ENCODE measurements around the gene GPR61.

GPR61 gene

DNA sequence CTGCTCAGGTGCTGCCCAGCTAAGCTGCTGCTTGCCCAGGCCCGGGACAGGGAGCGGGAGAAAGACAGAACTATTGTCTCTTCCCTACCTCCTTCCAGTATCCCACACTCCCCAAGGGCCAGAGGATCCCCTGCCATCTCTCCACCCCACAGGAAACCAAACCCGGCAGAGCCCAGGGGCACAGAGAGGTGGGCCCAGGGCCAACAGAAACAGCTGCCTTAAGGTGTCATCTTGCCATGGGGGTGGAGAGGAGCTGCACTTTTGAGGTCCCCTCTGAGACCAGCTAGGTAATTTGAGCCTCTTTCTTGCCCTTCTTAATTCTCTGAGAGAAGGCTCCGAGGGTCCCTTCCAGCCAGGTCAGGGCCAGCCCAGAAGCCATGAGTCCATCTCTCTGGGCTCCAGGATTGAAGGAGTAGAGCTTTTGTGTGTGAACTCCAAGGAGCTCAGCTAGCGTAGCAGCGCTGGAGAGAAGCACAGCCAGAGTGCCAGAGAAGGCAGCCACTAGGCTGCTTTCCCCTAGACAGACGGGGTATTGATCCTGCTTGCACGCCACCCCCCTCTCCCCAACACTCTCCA, 9.7 kb upstream of the GPR61 start:
- Histone ChIP-seq H3K9ac (ENCODE audit: low read depth, low read length) (no peak overlapping the region), H3K4me3 (ENCODE audit: low read length) (no peak overlapping the region)

DNA sequence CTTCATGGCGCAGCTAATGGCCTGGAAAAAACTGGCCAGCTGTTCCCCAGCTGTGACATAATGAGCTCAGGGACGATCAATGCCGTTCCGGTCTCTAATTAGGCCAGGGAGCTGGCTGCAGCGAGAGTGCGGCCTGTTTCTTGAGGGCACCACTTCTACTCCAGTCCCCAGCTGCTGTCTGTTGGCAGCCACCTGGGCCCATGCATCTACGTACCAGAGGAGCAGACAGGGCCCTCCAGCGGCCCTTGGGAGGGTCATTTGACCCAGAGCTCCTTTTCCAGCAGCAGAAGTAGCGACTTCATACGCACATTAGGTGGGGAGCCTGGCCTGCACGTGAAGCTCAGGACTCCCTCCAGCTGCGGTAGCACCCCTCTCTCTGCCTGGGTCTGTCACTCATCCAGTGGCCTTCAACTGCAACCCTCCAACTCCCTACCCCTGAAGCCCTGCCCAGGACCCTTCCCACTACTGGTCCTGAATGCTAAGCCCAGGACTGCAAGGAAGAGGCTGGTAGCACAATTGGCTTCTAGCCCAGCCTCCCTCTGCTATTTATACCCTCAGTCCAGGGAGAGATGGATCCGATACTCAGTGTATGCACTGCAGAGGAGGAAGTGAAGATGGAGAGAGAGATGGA, 9.1 kb upstream of the GPR61 start:
- no peak overlapping the region for H3K4me3 ChIP-seq (ENCODE audit: low read length)
- H3K36me3 ChIP-seq (ENCODE audit: insufficient read depth, low read length): no peaks in the 10 kb centered on the region
- no peak overlapping the region for H3K4me2 ChIP-seq (ENCODE audit: low read length)
- no peaks in the 10 kb centered on the region for H3K9me3 ChIP-seq (replicated peaks; ENCODE audit: low read length)
- H3K4me1 ChIP-seq (ENCODE audit: control insufficient read depth, insufficient read depth, low read length): peaks cover 25% of the 10 kb centered on the region
- peaks cover 16% of the 10 kb centered on the region for H3K27me3 ChIP-seq (ENCODE audit: control insufficient read depth, insufficient read depth, low read length)
- no peak overlapping the region for H3K9ac ChIP-seq (ENCODE audit: low read depth, low read length)

More for the DNA sequence above, 9.7 kb upstream of the GPR61 start:
- H3K27me3 ChIP-seq (ENCODE audit: control insufficient read depth, insufficient read depth, low read length): peaks cover 18% of the 10 kb centered on the region
- H3K9me3 ChIP-seq (replicated peaks; ENCODE audit: low read length): no peaks in the 10 kb centered on the region
- no peaks in the 10 kb centered on the region for H3K36me3 ChIP-seq (ENCODE audit: insufficient read depth, low read length)
- H3K4me1 ChIP-seq (ENCODE audit: control insufficient read depth, insufficient read depth, low read length): peaks cover 25% of the 10 kb centered on the region
- peak overlapping the region; percentile 8 for H3K4me2 ChIP-seq (ENCODE audit: low read length)

DNA sequence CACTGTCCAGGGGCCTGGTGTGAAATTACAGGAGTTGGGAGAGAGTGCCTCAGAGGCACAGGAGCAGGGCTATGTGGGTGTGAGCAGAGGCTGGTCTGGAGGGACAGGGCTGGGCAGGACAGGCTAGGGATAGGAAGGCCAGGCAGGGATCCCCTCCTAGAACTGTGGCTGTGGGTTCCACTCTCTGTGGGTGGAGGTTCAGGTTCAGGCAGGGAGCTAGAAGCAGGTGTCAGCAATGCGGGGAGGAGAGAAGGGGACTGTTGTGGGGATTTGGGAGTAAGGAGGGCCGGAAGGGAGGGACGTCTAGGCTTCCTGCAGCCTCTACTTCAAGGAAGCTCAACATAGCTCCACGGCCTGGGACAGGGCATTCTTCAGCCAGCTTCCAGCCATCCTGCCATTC, 8.3 kb upstream of the GPR61 start:
- Histone ChIP-seq H3K9ac (ENCODE audit: low read depth, low read length) (no peak overlapping the region), H3K36me3 (ENCODE audit: insufficient read depth, low read length) (no peaks in the 10 kb centered on the region), H3K4me1 (ENCODE audit: control insufficient read depth, insufficient read depth, low read length) (peaks cover 25% of the 10 kb centered on the region), H3K27me3 (ENCODE audit: control insufficient read depth, insufficient read depth, low read length) (peaks cover 10% of the 10 kb centered on the region), H3K9me3 (replicated peaks; ENCODE audit: low read length) (no peaks in the 10 kb centered on the region), H3K4me2 (ENCODE audit: low read length) (peak overlapping the region; percentile 83), H3K4me3 (ENCODE audit: low read length) (no peak overlapping the region)

DNA sequence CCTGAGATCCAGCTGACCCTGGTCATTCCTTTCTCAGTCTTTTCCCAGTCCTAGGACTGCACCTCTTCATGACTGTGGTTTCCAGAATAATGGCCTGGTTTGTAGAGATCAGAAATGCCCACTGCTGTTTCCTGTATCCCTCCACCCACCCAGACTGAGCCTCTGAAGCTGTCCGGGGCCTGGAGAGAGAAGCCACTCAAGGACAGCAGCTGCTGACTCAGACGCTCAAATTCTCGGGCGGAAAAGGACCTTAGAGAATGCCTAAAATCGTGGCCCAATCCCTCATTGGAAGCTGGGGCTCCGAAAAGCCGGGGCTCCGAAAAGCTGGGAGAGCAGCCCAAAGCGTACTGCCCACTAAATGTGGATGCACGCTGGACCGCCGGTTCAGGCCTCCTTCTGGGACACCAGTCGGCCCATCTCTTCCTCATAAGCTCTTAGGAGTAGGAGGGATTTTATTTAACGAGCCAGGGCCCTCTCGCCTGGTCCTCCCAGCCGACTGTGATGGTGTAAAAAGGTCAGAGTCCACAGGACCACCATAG, 7.8 kb upstream of the GPR61 start:
- Histone ChIP-seq H3K9me3 (replicated peaks; ENCODE audit: low read length) (no peaks in the 10 kb centered on the region), H3K4me3 (ENCODE audit: low read length) (peak overlapping the region; percentile 48), H3K27me3 (ENCODE audit: control insufficient read depth, insufficient read depth, low read length) (peaks cover 10% of the 10 kb centered on the region), H3K36me3 (ENCODE audit: insufficient read depth, low read length) (no peaks in the 10 kb centered on the region), H3K9ac (ENCODE audit: low read depth, low read length) (no peak overlapping the region), H3K4me2 (ENCODE audit: low read length) (peak overlapping the region; percentile 83), H3K4me1 (ENCODE audit: control insufficient read depth, insufficient read depth, low read length) (peaks cover 25% of the 10 kb centered on the region)

DNA sequence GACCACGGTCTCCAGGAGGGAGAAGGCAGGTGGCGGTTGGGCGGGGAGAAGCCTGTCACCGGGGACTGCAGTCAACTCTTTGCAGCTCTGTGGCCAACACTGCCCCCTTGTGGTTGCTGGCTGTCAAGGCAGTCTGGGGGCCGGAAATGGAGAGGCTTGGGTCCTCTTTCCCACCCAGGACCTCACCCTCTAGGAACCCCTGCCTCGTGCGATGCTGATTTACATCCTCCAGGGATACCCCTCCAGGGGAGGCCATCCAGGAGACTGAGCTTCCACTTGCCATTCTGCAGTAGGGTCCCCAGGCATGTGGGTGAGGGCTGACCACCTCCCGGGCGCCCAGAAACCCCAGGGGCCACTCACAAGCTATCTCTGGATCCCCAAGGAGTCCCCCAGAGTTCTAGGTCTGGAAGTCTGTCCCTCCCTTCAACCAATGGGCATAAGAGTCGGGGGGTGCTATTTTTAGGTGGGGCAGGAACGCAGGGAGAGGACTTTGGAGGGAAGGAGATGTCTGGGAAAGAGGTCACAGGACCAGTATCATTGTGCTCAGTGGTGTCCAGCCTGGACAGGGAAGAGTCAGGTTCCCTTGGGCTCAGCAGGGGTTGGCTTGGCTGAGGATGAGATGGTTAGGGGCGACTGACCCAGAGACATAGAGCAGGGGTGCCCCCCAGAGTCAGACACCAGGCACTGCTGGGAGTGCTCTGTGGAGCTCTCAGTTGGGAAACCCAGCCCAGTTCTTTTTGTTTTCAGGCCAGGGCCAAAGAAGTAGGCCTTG, 7.1 kb upstream of the GPR61 start:
- Histone ChIP-seq H3K9ac (ENCODE audit: low read depth, low read length) (peak overlapping the region; percentile 45), H3K27me3 (ENCODE audit: control insufficient read depth, insufficient read depth, low read length) (peaks cover 7% of the 10 kb centered on the region), H3K36me3 (ENCODE audit: insufficient read depth, low read length) (no peaks in the 10 kb centered on the region), H3K9me3 (replicated peaks; ENCODE audit: low read length) (no peaks in the 10 kb centered on the region), H3K4me1 (ENCODE audit: control insufficient read depth, insufficient read depth, low read length) (peaks cover 25% of the 10 kb centered on the region), H3K4me2 (ENCODE audit: low read length) (peak overlapping the region; percentile 83), H3K4me3 (ENCODE audit: low read length) (peak overlapping the region; percentile 48)

DNA sequence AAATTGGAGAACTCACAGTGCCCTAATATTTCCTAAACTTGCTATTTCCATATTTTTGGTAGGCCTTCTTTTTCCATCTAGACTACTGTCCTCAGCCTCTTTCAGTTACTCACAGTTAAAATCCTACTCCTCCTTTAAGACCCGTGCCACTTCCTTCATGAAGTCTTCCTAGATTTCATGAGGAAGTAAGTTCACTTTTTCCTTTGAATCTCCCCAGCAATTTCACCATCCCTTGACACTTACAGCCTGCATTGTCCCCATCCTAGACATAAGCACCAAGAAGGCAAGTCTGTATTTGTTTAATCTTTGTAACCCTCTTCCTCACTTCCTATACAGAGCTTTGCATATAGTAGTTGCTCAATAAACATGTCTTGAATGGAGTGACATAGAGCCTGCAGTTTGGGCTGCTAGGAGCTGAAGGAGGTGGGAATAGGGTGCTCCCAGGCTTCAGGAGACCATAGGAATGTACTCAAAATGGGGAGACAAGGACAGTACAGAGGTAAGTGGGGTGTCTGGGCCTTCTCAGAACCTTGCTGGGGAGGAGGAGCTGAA, 5.3 kb upstream of the GPR61 start:
- peaks cover 25% of the 10 kb centered on the region for H3K4me1 ChIP-seq (ENCODE audit: control insufficient read depth, insufficient read depth, low read length)
- no peak overlapping the region for H3K4me2 ChIP-seq (ENCODE audit: low read length)
- H3K27me3 ChIP-seq (ENCODE audit: control insufficient read depth, insufficient read depth, low read length): no peaks in the 10 kb centered on the region
- no peak overlapping the region for H3K9ac ChIP-seq (ENCODE audit: low read depth, low read length)
- no peak overlapping the region for H3K4me3 ChIP-seq (ENCODE audit: low read length)
- H3K9me3 ChIP-seq (replicated peaks; ENCODE audit: low read length): no peaks in the 10 kb centered on the region
- no peaks in the 10 kb centered on the region for H3K36me3 ChIP-seq (ENCODE audit: insufficient read depth, low read length)

DNA sequence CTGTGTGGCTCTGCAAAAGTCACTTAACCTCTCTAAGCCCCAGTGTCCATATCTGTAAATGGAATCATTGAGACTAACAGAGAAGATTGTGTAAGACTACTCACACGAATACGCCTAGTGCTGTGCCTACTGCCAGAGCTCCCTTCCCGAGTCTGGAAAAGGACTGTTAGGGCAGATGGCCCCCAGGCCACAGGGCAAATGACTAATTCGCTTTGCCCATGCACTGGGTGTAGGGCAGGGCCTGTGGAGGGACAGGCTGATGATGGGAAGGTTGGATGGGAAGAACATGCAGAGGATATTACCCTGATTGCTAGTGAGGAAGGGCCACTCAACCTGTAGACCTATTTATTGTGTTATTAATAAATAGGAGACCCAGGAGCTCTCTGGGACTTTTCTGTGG, 4.2 kb upstream of the GPR61 start:
- Histone ChIP-seq H3K36me3 (ENCODE audit: insufficient read depth, low read length) (no peaks in the 10 kb centered on the region), H3K9me3 (replicated peaks; ENCODE audit: low read length) (no peaks in the 10 kb centered on the region), H3K4me2 (ENCODE audit: low read length) (no peak overlapping the region), H3K27me3 (ENCODE audit: control insufficient read depth, insufficient read depth, low read length) (peaks cover 4% of the 10 kb centered on the region), H3K4me1 (ENCODE audit: control insufficient read depth, insufficient read depth, low read length) (peaks cover 15% of the 10 kb centered on the region), H3K4me3 (ENCODE audit: low read length) (no peak overlapping the region), H3K9ac (ENCODE audit: low read depth, low read length) (no peak overlapping the region)

DNA sequence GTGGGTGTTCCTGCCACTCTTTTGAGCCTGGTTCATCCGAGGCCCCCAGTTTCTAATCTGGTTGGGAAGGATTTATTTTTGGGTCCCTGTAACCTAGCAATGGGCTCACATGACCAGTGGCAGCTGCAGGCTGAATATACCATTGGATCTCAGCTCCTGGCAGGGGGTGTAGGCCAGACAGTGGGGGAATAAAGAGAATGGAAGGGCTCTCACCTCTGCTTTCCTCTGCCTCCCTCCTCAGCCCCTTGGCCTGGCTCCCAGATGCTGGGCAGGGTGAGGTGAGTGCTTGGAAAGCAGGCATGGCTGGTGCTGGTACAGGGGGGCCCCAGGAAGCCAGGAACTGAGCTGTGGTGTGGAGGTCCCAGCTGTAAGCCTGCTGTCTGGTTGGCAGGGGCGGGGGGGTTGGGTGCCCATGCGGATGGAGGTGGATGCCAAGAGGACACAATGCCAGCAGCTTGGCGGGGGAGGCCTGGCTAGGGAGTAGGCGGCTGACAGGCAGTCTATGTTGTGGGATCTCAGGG, 3.6 kb upstream of the GPR61 start:
- no peaks in the 10 kb centered on the region for H3K36me3 ChIP-seq (ENCODE audit: insufficient read depth, low read length)
- H3K9me3 ChIP-seq (replicated peaks; ENCODE audit: low read length): no peaks in the 10 kb centered on the region
- H3K4me2 ChIP-seq (ENCODE audit: low read length): no peak overlapping the region
- H3K4me1 ChIP-seq (ENCODE audit: control insufficient read depth, insufficient read depth, low read length): peaks cover 15% of the 10 kb centered on the region
- peaks cover 7% of the 10 kb centered on the region for H3K27me3 ChIP-seq (ENCODE audit: control insufficient read depth, insufficient read depth, low read length)
- H3K9ac ChIP-seq (ENCODE audit: low read depth, low read length): no peak overlapping the region
- no peak overlapping the region for H3K4me3 ChIP-seq (ENCODE audit: low read length)

DNA sequence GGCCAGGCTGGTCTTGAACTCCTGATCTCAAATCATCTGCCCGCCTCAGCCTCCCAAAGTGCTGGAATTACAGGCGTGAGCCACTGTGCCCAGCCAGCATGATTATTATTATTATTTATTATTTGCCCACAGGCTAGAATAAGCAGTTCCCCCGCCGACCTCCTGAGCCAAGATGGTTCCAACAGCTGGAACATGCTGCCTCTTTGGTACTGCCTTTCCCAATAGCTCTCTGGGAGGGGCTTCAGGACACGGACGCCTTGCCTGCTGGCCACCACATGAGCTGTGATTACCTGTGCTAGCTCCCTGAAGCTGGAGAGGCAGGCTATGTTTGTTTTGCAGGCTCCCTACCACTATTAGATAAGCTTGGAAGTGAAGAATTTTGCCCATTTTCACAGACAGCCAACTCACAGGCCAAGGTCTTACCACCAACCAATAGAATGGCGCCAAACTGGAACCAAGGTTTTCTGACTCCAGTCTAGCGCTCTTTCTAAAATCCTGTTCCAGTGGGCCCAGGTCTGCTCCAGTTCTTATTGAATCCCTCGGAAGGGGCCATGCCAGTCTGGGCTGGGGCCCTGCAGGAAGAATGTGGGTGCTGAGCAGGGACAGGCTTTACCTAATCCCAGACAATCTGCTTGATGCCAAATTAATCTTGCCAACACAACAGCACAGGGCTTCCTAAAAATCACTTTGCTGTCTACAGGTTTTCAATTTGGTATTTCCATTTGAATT, 2.1 kb upstream of the GPR61 start:
- peaks cover 12% of the 10 kb centered on the region for H3K27me3 ChIP-seq (ENCODE audit: control insufficient read depth, insufficient read depth, low read length)
- no peaks in the 10 kb centered on the region for H3K9me3 ChIP-seq (replicated peaks; ENCODE audit: low read length)
- no peak overlapping the region for H3K4me2 ChIP-seq (ENCODE audit: low read length)
- no peak overlapping the region for H3K4me3 ChIP-seq (ENCODE audit: low read length)
- H3K4me1 ChIP-seq (ENCODE audit: control insufficient read depth, insufficient read depth, low read length): peaks cover 8% of the 10 kb centered on the region
- no peaks in the 10 kb centered on the region for H3K36me3 ChIP-seq (ENCODE audit: insufficient read depth, low read length)
- H3K9ac ChIP-seq (ENCODE audit: low read depth, low read length): no peak overlapping the region

DNA sequence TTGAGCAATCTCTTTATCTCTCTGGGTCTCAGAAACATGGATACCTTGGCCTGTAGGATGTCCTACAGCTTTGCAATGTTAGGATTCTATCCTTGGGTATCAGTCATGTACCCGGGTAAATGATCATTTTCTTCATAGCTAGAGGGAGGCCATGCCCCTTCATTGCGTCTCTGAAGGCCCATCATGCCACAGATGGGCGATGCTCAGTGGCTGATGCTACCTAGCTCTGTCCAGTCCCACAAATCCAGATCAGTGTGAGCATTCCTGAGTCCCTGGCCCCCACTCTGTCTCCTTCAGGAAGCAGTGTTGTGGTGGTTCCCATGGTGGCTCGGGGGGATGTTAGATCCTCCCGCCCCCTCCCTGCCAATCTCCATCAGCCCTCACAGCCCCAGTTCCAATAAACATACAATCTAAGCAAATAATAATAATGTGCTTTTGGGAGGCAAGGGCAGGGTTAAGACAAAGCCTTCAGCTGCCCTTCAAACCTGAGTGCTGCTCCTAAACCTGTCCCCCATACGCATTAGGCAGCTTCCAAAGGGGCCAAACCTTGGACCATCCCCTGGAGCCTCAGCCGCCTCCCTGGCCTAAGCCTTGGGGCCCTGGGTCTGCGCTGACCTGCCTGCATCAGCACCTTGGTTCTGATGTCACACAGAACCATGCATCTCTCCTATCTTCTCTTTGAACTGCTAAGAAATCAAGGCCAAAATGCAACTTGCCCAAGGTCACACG, 681 bp upstream of the GPR61 start:
- H3K4me3 ChIP-seq (ENCODE audit: low read length): no peak overlapping the region
- peaks cover 7% of the 10 kb centered on the region for H3K4me1 ChIP-seq (ENCODE audit: control insufficient read depth, insufficient read depth, low read length)
- H3K9me3 ChIP-seq (replicated peaks; ENCODE audit: low read length): no peaks in the 10 kb centered on the region
- peaks cover 12% of the 10 kb centered on the region for H3K27me3 ChIP-seq (ENCODE audit: control insufficient read depth, insufficient read depth, low read length)
- H3K4me2 ChIP-seq (ENCODE audit: low read length): no peak overlapping the region
- H3K36me3 ChIP-seq (ENCODE audit: insufficient read depth, low read length): no peaks in the 10 kb centered on the region
- H3K9ac ChIP-seq (ENCODE audit: low read depth, low read length): no peak overlapping the region
